H9 (cell line): ENCODE data around the gene PRCC. TPM values are rescaled to one million over a fixed set of nuclear protein-coding genes. Genes with fewer than 3 reads are reported as not detected.

Source experiments
- DNase-seq: peaks from one replicate; pipeline ENCODE4 v3.0.0-alpha.2; 2017
- H2AFZ ChIP-seq: one replicate; pipeline ENCODE4 v1.6.1; 2013; ENCODE audit warnings: mild to moderate bottlenecking, low read length, control low read depth, moderate library complexity
- H2AK5ac ChIP-seq: 2 replicates; pipeline ENCODE4 v1.6.1; 2013; ENCODE audit warnings: low read length, control low read depth, mixed read lengths; ENCODE audit not compliant: insufficient read length
- H2BK120ac ChIP-seq: one replicate; pipeline ENCODE4 v1.6.1; 2013; ENCODE audit warnings: low read depth, mild to moderate bottlenecking, low read length, control low read depth, inconsistent platforms; ENCODE audit not compliant: poor library complexity, severe bottlenecking
- H2BK12ac ChIP-seq: 2 replicates; pipeline ENCODE4 v1.6.1; 2013; ENCODE audit warnings: low read length, control low read depth, mixed read lengths, low read depth; ENCODE audit not compliant: insufficient read length
- H2BK15ac ChIP-seq: 2 replicates; pipeline ENCODE4 v1.6.1; 2013; ENCODE audit warnings: low read depth, low read length, control low read depth
- H2BK20ac ChIP-seq: one replicate; pipeline ENCODE4 v1.6.1; 2013; ENCODE audit warnings: low read depth, mild to moderate bottlenecking, low read length, control low read depth, inconsistent platforms; ENCODE audit not compliant: poor library complexity, severe bottlenecking
- H2BK5ac ChIP-seq: 2 replicates; pipeline ENCODE4 v1.6.1; 2013; ENCODE audit warnings: low read length, control low read depth, mixed read lengths; ENCODE audit not compliant: insufficient read length
- H3K14ac ChIP-seq: 2 replicates; pipeline ENCODE4 v1.6.1; 2013; ENCODE audit warnings: low read length, control low read depth; ENCODE audit not compliant: insufficient read depth
- H3K18ac ChIP-seq: 2 replicates; pipeline ENCODE4 v1.6.1; 2013; ENCODE audit warnings: low read depth, mild to moderate bottlenecking, mixed read lengths, low read length, control low read depth; ENCODE audit not compliant: insufficient read length
- H3K23ac ChIP-seq: 2 replicates; pipeline ENCODE4 v1.6.1; 2013; ENCODE audit warnings: low read length, control low read depth, mixed read lengths, low read depth; ENCODE audit not compliant: insufficient read length
- H3K23me2 ChIP-seq: 2 replicates; pipeline ENCODE4 v1.6.1; 2013; ENCODE audit warnings: low read depth, mild to moderate bottlenecking, mixed read lengths, low read length, control low read depth; ENCODE audit not compliant: insufficient read length, poor library complexity, severe bottlenecking
- H3K27ac ChIP-seq: 2 replicates; pipeline ENCODE4 v1.5.1; 2013; ENCODE audit warnings: low read length, control low read depth, mixed read lengths, low read depth; ENCODE audit not compliant: insufficient read length
- H3K27me3 ChIP-seq: 2 replicates; pipeline ENCODE4 v1.6.1; 2013; ENCODE audit warnings: low read length, control low read depth, inconsistent platforms; ENCODE audit not compliant: insufficient read depth
- H3K4ac ChIP-seq: 2 replicates; pipeline ENCODE4 v1.6.1; 2013; ENCODE audit warnings: low read depth, mild to moderate bottlenecking, control low read depth, inconsistent platforms, low read length, moderate library complexity
- H3K4me1 ChIP-seq: 2 replicates; pipeline ENCODE4 v1.6.1; 2013; ENCODE audit warnings: low read length, control low read depth, inconsistent platforms; ENCODE audit not compliant: insufficient read depth
- H3K4me2 ChIP-seq: 2 replicates; pipeline ENCODE4 v1.6.1; 2013; ENCODE audit warnings: low read length, control low read depth, mixed read lengths; ENCODE audit not compliant: insufficient read length, insufficient read depth
- H3K56ac ChIP-seq: 2 replicates; pipeline ENCODE4 v1.6.1; 2013; ENCODE audit warnings: low read depth, mild to moderate bottlenecking, mixed read lengths, low read length, control low read depth; ENCODE audit not compliant: insufficient read length
- H3K79me1 ChIP-seq: 2 replicates; pipeline ENCODE4 v1.6.1; 2013; ENCODE audit warnings: low read depth, mild to moderate bottlenecking, moderate library complexity, low read length, control low read depth, inconsistent platforms; ENCODE audit not compliant: insufficient read depth, poor library complexity, severe bottlenecking
- H3K79me2 ChIP-seq: 2 replicates; pipeline ENCODE4 v1.6.1; 2013; ENCODE audit warnings: low read length, control low read depth, inconsistent platforms; ENCODE audit not compliant: insufficient read depth
- H3K9ac ChIP-seq: 2 replicates; pipeline ENCODE4 v1.6.1; 2013; ENCODE audit warnings: low read length, control low read depth, mixed read lengths; ENCODE audit not compliant: insufficient read length; ENCODE audit errors: extremely low read depth
- H3K9me3 ChIP-seq: one replicate; pipeline ENCODE4 v1.6.1; 2013; ENCODE audit warnings: low read depth, low read length, inconsistent platforms; ENCODE audit not compliant: control insufficient read depth
- H3T11ph ChIP-seq: one replicate; pipeline ENCODE4 v1.6.1; 2013; ENCODE audit warnings: mild to moderate bottlenecking, low read length, control low read depth, inconsistent platforms
- H4K20me1 ChIP-seq: one replicate; pipeline ENCODE4 v1.6.1; 2013; ENCODE audit not compliant: control insufficient read depth, insufficient read length, insufficient read depth
- H4K5ac ChIP-seq: 2 replicates; pipeline ENCODE4 v1.6.1; 2013; ENCODE audit warnings: low read depth, mild to moderate bottlenecking, mixed read lengths, low read length, control low read depth; ENCODE audit not compliant: insufficient read length
- H4K8ac ChIP-seq: replicated peaks from 2 replicates; pipeline ENCODE4 v1.6.1; 2013; ENCODE audit warnings: low read length, control low read depth, mixed read lengths, low read depth; ENCODE audit not compliant: insufficient read length
- H4K91ac ChIP-seq: 2 replicates; pipeline ENCODE4 v1.6.1; 2013; ENCODE audit warnings: low read depth, mild to moderate bottlenecking, moderate library complexity, mixed read lengths, low read length, control low read depth; ENCODE audit not compliant: insufficient read length
- H3K27ac Mint-ChIP-seq, 3 experiments: 2 replicates in 2 of 3; 3 replicates in 1 of 3; pipeline ENCODE4 v1.8.0; 2020 to 2021; ENCODE audit warnings: mixed read lengths in 3 of 3, mild to moderate bottlenecking in 1 of 3, moderate library complexity in 1 of 3
- H3K27me3 Mint-ChIP-seq: 2 replicates; pipeline ENCODE4 v1.8.0; 2021; ENCODE audit warnings: low read depth, mild to moderate bottlenecking, moderate library complexity, mixed read lengths
- H3K36me3 Mint-ChIP-seq, 3 experiments: 2 replicates in 2 of 3; 3 replicates in 1 of 3; pipeline ENCODE4 v1.8.0; 2020 to 2021; ENCODE audit warnings: low read depth in 3 of 3, mixed read lengths in 3 of 3; ENCODE audit not compliant: insufficient read depth in 1 of 3
- H3K4me1 Mint-ChIP-seq, 2 experiments: 2 replicates each; pipeline ENCODE4 v1.8.0; 2020; ENCODE audit warnings: mixed read lengths in 2 of 2
- H3K4me3 Mint-ChIP-seq, 2 experiments: 2 replicates in 1 of 2; 3 replicates in 1 of 2; pipeline ENCODE4 v1.8.0; 2020 to 2021; ENCODE audit warnings: mild to moderate bottlenecking in 2 of 2, mixed read lengths in 2 of 2, moderate library complexity in 1 of 2
- H3K9me3 Mint-ChIP-seq, 2 experiments: 2 replicates in 1 of 2; 3 replicates in 1 of 2; pipeline ENCODE4 v1.8.0; 2020; ENCODE audit warnings: mild to moderate bottlenecking in 2 of 2, mixed read lengths in 2 of 2, moderate library complexity in 1 of 2
- CTCF ChIP-seq: fragments of 200-600 bp; sonication (generic); conservative IDR thresholded peaks from 3 replicates; pipeline ENCODE4 v1.8.0; 2021; ENCODE audit warnings: antibody characterized with exemption, mild to moderate bottlenecking
- WGBS: extraction: QIAGEN DNeasy Blood & Tissue Kit; methylation state at CpG from one replicate; pipeline ENCODE4 v1.1.7; 2013; ENCODE audit warnings: missing lambda C conversion rate, low lambda C conversion rate, mixed read lengths; ENCODE audit not compliant: insufficient read length; ENCODE audit errors: extremely low coverage; 5-methylcytosine and 5-hydroxymethylcytosine counted together
- total RNA-seq: library from RNA; stranded (reverse); gene quantifications from 2 replicates; pipeline ENCODE4 v1.2.1, GENCODE V29; 2021

Gene PRCC
- total RNA-seq, 1 experiment from 2014 or later = 129 TPM

DNA sequence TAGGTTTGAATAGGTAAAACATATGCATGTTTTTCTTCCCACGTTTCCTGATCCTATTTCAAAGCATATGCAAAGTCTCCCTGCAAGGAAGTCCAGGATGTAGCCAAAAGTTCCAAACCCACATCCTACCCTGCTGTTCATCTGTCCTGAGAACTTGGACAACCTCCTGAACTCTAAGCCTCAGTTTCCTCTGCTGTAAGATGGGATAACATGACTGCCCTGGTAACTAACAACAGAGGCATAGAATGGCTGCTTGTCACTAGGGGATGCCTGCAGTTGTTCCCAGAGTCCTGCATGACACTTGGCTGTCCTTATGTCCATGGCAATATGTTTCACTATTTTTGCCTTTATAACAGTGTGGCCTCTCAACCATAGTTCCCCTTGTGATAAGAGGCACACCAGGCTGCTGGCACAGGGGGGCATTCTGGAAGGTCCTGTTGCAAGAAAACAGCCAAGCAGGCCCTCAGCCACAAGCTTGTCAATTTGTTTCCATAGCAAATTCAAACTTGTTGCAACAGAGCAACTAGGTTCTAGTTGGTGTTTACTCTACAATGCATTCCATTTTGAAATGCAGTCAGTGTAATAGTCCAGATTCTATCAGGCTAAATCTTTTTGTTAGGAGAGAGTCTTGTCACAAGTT is 14.4 kb upstream of the PRCC start:
- no peak for DNase-seq
- Histone ChIP-seq H4K20me1 (no peaks in the 10 kb centered on the region), H3K4me1 (peaks cover 14% of the 10 kb centered on the region; the same call in 1 of the 2 replicates), H2BK20ac (no peak overlapping the region), H3K79me2 (peaks cover 20% of the 10 kb centered on the region; the same call in 1 of the 2 replicates), H2AK5ac (no peak overlapping the region), H3K23ac (no peak overlapping the region), H3K9ac (peak overlapping the region; percentile 96), H2BK120ac (no peak overlapping the region), H3K9me3 (no peaks in the 10 kb centered on the region), H3K18ac (no peak overlapping the region), H2BK5ac (no peak overlapping the region), H3K27me3 (no peaks in the 10 kb centered on the region), H3K56ac (no peak overlapping the region), H3T11ph (no peak overlapping the region), H2BK15ac (no peak overlapping the region), H4K91ac (no peak overlapping the region), H3K27ac (no peak overlapping the region), H3K4ac (no peak overlapping the region), H3K14ac (no peak overlapping the region), H3K79me1 (no peaks in the 10 kb centered on the region), H3K23me2 (peaks cover 7% of the 10 kb centered on the region), H2AFZ (no peak overlapping the region), H4K5ac (no peak overlapping the region), H3K4me2 (peak overlapping the region; percentile 73), H2BK12ac (no peak overlapping the region), H4K8ac (no peak overlapping the region)
- Mint-ChIP-seq H3K27ac (peak overlapping the region in 2 of 3 experiments; percentile 10 to 44; a peak in 1 of 7 replicates), H3K4me3 (peak overlapping the region; percentile 91 to 96), H3K36me3 (peaks cover 0 to 10% (median 8%) of the 10 kb centered on the region in 3 experiments; a peak in 2 of 7 replicates), H3K4me1 (peaks cover 31 to 32% of the 10 kb centered on the region in 2 experiments), H3K27me3 (no peaks in the 10 kb centered on the region), H3K9me3 (no peaks in the 10 kb centered on the region)
- no peak for TF ChIP-seq CTCF
- no CpG with 5 or more reads among the region's 1 CpG for WGBS
